ENCODE data around the gene RFK.

Gene RFK

GRCh38 chr9:76400534-76401096, 6.4 kb upstream of the RFK start:
- FAIRE-seq (peak; percentile 90), DNase-seq (ENCODE audit: insufficient read length, low spot score) (no peak)
- no peak for TF ChIP-seq POLR2A (IDR thresholded peaks at IDR 0.05; ENCODE audit: low read depth, low read length)

GRCh38 chr9:76399856-76400255, 5.6 kb upstream of the RFK start:
- DNase-seq (ENCODE audit: insufficient read length, low spot score) = no peak
- no peak for FAIRE-seq
- no peak for TF ChIP-seq POLR2A (IDR thresholded peaks at IDR 0.05; ENCODE audit: low read depth, low read length)

GRCh38 chr9:76396597-76396996, 2.4 kb upstream of the RFK start:
- DNase-seq (ENCODE audit: insufficient read length, low spot score) (no peak), FAIRE-seq (no peak)
- no peak for TF ChIP-seq POLR2A (IDR thresholded peaks at IDR 0.05; ENCODE audit: low read depth, low read length)

GRCh38 chr9:76396144-76396543, 1.9 kb upstream of the RFK start:
- FAIRE-seq = no peak
- TF ChIP-seq POLR2A (IDR thresholded peaks at IDR 0.05; ENCODE audit: low read depth, low read length) = no peak
- DNase-seq (ENCODE audit: insufficient read length, low spot score) = no peak

- FAIRE-seq (no peak), DNase-seq (ENCODE audit: insufficient read length, low spot score) (no peak)
- TF ChIP-seq POLR2A (IDR thresholded peaks at IDR 0.05; ENCODE audit: low read depth, low read length) = no peak
Observed at GRCh38 chr9:76395381-76395780, 1.2 kb upstream of the RFK start.

GRCh38 chr9:76394960-76395252, 680 bp upstream of the RFK start:
- FAIRE-seq = peak; percentile 89
- peak; percentile 44 for DNase-seq (ENCODE audit: insufficient read length, low spot score)
- TF ChIP-seq POLR2A (IDR thresholded peaks at IDR 0.05; ENCODE audit: low read depth, low read length) = no peak

GRCh38 chr9:76390656-76391055, 3.6 kb downstream of the RFK start:
- FAIRE-seq (no peak), DNase-seq (ENCODE audit: insufficient read length, low spot score) (no peak)
- no peak for TF ChIP-seq POLR2A (IDR thresholded peaks at IDR 0.05; ENCODE audit: low read depth, low read length)

GRCh38 chr9:76379494-76379893, 14.7 kb downstream of the RFK start:
- TF ChIP-seq POLR2A (IDR thresholded peaks at IDR 0.05; ENCODE audit: low read depth, low read length) = no peak
- FAIRE-seq (no peak), DNase-seq (ENCODE audit: insufficient read length, low spot score) (no peak)

GRCh38 chr9:76378367-76379073, 15.7 kb downstream of the RFK start:
- FAIRE-seq (no peak), DNase-seq (ENCODE audit: insufficient read length, low spot score) (no peak)
- TF ChIP-seq POLR2A (IDR thresholded peaks at IDR 0.05; ENCODE audit: low read depth, low read length) = no peak

GRCh38 chr9:76377791-76378190, 16.4 kb downstream of the RFK start:
- TF ChIP-seq POLR2A (IDR thresholded peaks at IDR 0.05; ENCODE audit: low read depth, low read length) = no peak
- DNase-seq (ENCODE audit: insufficient read length, low spot score) = no peak
- FAIRE-seq = no peak

GRCh38 chr9:76374783-76375559, 19.3 kb downstream of the RFK start:
- TF ChIP-seq POLR2A (IDR thresholded peaks at IDR 0.05; ENCODE audit: low read depth, low read length) = no peak
- peak; percentile 75 for DNase-seq (ENCODE audit: insufficient read length, low spot score)
- FAIRE-seq = peak; percentile 97

- TF ChIP-seq POLR2A (IDR thresholded peaks at IDR 0.05; ENCODE audit: low read depth, low read length) = no peak
- FAIRE-seq (no peak), DNase-seq (ENCODE audit: insufficient read length, low spot score) (no peak)
Observed at GRCh38 chr9:76373784-76374474, 20.3 kb downstream of the RFK start.

GRCh38 chr9:76373173-76373783, 20.9 kb downstream of the RFK start:
- no peak for TF ChIP-seq POLR2A (IDR thresholded peaks at IDR 0.05; ENCODE audit: low read depth, low read length)
- no peak for FAIRE-seq
- DNase-seq (ENCODE audit: insufficient read length, low spot score) = no peak

GRCh38 chr9:76372336-76372735, 21.9 kb downstream of the RFK start:
- TF ChIP-seq POLR2A (IDR thresholded peaks at IDR 0.05; ENCODE audit: low read depth, low read length) = no peak
- DNase-seq (ENCODE audit: insufficient read length, low spot score) (no peak), FAIRE-seq (no peak)

Measured in H54 (cell line).